Measurements from ENCODE around the gene C6orf62. TPM values are rescaled to one million over a fixed set of nuclear protein-coding genes. Genes with fewer than 3 reads are reported as not detected.
"Not testable (repeated sequence)": the region's sequence is repeated elsewhere in the genome, so short reads cannot be mapped to it uniquely, and the experiment has no call there.

Gene C6orf62
- total and polyA plus RNA-seq, 3 donors from 2014 or later = 109 to 139 (median 128) TPM

DNA sequence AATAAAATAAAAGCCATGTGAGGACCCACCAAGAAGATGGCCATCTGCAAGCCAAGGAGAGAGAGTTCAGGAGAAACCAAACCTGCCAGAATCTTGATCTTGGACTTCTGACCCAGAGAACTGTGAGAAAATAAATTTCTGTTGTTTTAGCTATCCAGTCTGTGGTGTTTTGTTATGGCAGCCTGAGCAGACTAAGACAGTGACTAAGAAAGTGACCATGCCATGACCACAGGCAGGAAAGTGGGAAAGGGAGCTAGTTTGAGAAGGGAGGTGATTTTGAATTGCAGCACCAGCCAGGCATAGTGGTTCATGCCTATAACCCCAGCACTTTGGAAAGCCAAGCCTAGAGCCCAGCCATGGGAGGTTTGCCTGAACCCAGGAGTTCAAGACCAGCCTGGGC lies 21.9 kb upstream of the C6orf62 start:
- no peak for DNase-seq
- Histone ChIP-seq H3K4me1 (no peaks in the 10 kb centered on the region), H3K36me3 (ENCODE audit: low read depth, missing control alignments) (no peaks in the 10 kb centered on the region), H3K4me3 (no peak overlapping the region), H3K9me3 (no peaks in the 10 kb centered on the region), H3K27ac (no peak overlapping the region), H3K27me3 (no peaks in the 10 kb centered on the region)
- intact Hi-C loops (cut with DNase I; ENCODE audit: low total_unique reads) = no loop called here
- TF ChIP-seq, protein P1, sequence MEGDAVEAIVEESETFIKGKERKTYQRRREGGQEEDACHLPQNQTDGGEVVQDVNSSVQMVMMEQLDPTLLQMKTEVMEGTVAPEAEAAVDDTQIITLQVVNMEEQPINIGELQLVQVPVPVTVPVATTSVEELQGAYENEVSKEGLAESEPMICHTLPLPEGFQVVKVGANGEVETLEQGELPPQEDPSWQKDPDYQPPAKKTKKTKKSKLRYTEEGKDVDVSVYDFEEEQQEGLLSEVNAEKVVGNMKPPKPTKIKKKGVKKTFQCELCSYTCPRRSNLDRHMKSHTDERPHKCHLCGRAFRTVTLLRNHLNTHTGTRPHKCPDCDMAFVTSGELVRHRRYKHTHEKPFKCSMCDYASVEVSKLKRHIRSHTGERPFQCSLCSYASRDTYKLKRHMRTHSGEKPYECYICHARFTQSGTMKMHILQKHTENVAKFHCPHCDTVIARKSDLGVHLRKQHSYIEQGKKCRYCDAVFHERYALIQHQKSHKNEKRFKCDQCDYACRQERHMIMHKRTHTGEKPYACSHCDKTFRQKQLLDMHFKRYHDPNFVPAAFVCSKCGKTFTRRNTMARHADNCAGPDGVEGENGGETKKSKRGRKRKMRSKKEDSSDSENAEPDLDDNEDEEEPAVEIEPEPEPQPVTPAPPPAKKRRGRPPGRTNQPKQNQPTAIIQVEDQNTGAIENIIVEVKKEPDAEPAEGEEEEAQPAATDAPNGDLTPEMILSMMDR (IDR thresholded peaks at IDR 0.05) = no peak
- no peak for TF ChIP-seq POLR2A (IDR thresholded peaks at IDR 0.05)

DNA sequence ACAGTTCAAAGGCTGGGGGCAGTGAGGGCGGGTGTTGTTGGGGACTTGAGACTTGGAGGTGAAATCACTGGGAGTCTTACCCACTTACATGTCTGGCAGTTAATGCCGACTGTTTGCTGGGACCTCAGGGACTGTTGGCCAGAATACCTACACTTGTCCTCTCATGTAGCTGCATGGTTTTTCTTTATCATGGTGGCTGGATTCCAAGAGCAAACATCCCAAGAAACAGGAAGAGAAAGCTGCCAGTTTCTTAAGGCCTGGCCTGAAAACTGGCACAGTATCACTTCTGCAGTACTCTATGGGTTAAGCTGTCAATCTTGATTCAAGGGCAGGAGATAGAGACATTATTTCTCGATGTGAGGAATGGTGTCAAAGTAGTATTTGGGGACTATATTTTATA lies 19.8 kb upstream of the C6orf62 start:
- intact Hi-C loops (cut with DNase I; ENCODE audit: low total_unique reads) = no loop called here
- Histone ChIP-seq H3K9me3 (no peaks in the 10 kb centered on the region), H3K36me3 (ENCODE audit: low read depth, missing control alignments) (no peaks in the 10 kb centered on the region), H3K4me3 (no peak overlapping the region), H3K27ac (no peak overlapping the region), H3K27me3 (no peaks in the 10 kb centered on the region), H3K4me1 (no peaks in the 10 kb centered on the region)
- TF ChIP-seq, protein P1 (IDR thresholded peaks at IDR 0.05) = no peak
- no peak for TF ChIP-seq POLR2A (IDR thresholded peaks at IDR 0.05)
- DNase-seq = no peak
- WGBS, 2 donors = 65 to 79% methylated on average over 3 of the region's 3 CpGs

DNA sequence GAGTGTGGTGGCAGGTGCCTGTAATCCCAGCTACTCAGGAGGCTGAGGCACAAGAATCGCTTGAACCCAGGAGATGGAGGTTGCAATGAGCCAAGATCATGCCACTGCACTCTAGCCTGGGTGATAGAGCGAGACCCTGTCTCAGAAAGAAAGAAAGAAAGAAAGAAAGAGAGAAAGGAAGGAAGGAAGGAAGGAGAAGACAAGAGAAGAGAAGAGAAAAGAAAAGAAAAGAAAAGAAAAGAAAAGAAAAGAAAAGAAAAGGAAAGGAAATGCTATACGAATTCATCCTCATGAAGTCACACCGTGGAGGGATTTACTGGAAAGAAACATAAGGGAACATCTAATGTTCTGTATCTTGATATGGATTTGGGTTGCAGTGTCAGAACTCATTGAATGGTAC lies 15.8 kb upstream of the C6orf62 start:
- DNase-seq; H3K36me3 ChIP-seq (ENCODE audit: low read depth, missing control alignments); H3K9me3 ChIP-seq; H3K27me3 ChIP-seq; H3K4me1 ChIP-seq; H3K4me3 ChIP-seq; H3K27ac ChIP-seq; intact Hi-C loops (cut with DNase I; ENCODE audit: low total_unique reads): not testable (repeated sequence)
- 89 to 95% methylated on average over 4 of the region's 4 CpGs for WGBS, 2 donors

DNA sequence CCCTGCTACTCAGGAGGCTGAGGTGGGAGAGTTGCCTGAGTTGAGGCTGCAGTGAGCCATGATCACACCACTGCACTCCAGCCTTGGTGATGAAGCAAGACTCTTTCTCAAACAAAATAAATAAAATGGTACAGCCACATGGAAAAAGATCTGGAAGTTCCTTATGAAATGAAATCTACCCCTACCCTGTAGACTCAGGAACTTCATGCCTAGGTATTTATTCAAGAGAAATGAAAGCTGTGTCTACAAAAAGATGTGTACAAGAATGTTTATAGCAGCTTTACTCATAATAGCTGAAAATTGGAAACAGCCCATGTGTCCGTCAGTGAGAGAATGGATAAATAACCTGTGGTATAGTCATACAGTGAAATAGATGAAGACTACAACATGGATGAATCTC lies 15.2 kb upstream of the C6orf62 start:
- H3K4me1 ChIP-seq = no peaks in the 10 kb centered on the region
- no peaks in the 10 kb centered on the region for H3K36me3 ChIP-seq (ENCODE audit: low read depth, missing control alignments)
- H3K27ac ChIP-seq = no peak overlapping the region
- 92 to 100% methylated on average over 1 of the region's 1 CpG for WGBS, 2 donors
- DNase-seq = no peak
- intact Hi-C loops (cut with DNase I; ENCODE audit: low total_unique reads) = no loop called here
- no peak overlapping the region for H3K4me3 ChIP-seq
- H3K9me3 ChIP-seq = no peaks in the 10 kb centered on the region
- no peaks in the 10 kb centered on the region for H3K27me3 ChIP-seq
- TF ChIP-seq, protein P1 (IDR thresholded peaks at IDR 0.05) = no peak
- no peak for TF ChIP-seq POLR2A (IDR thresholded peaks at IDR 0.05)

DNA sequence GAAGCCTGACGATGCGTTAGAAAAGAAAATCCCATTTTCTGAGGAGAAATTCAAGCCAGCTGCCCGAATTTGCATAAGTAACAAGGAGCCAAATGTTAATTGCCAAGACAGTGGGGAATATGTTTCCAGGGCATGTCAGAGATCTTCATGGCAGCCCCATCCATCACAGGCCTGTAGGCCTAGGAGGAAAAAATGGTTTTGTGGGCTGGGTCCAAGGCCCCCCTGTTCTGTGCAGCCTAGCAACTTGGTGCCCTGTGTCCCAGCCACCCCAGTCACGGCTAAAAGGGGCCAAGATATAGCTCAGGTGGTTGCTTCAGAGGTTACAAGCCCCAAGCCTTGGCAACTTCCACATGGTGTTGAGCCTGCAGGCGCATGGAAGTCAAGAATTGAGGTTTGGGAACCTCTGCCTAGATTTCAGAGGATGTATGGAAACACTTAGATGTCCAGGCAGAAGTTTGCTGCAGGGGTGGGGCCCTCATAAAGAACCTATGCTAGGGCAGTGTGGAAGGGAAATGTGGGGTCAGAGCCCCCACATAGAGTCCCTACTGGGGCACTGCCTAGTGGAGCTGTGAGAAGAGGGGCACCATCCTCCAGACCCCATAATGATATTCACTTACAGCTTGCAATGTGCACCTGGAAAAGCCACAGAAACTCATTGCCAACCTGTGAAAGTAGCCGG lies 12.6 kb upstream of the C6orf62 start:
- H3K27me3 ChIP-seq; H3K4me3 ChIP-seq; DNase-seq; H3K4me1 ChIP-seq; H3K27ac ChIP-seq; intact Hi-C loops (cut with DNase I; ENCODE audit: low total_unique reads); H3K9me3 ChIP-seq; H3K36me3 ChIP-seq (ENCODE audit: low read depth, missing control alignments): not testable (repeated sequence)
- WGBS, 2 donors = 85 to 93% methylated on average over 6 of the region's 6 CpGs

DNA sequence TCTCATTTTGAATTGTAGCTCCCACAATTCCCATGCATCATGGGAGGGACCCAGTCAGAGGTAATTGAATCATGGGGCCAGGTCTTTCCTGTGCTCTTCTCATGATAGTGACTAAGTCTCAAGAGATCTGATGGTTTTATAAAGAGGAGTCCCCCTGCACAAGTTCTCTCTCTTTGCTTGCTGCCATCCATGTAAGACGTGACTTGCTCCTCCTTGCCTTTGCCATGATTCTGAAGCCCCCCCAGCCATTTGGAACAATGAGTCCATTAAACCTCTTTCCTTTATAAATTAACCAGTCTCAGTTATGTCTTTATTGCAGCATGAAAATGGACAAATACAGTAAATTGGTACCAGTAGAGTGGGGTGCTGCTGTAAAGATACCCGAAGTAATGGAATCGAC lies 11.7 kb upstream of the C6orf62 start:
- H3K4me3 ChIP-seq; intact Hi-C loops (cut with DNase I; ENCODE audit: low total_unique reads); H3K27me3 ChIP-seq; H3K4me1 ChIP-seq; H3K27ac ChIP-seq; DNase-seq; H3K36me3 ChIP-seq (ENCODE audit: low read depth, missing control alignments); H3K9me3 ChIP-seq: not testable (repeated sequence)
- 88 to 91% methylated on average over 3 of the region's 3 CpGs for WGBS, 2 donors

Measured in testis (tissue), 3 donors.